Measurements from ENCODE around the gene RAB5IF. TPM values are rescaled to one million over a fixed set of nuclear protein-coding genes. Genes with fewer than 3 reads are reported as not detected.

Gene RAB5IF
- total and polyA plus RNA-seq, 2 of the 4 experiments (the other 2 are of a cell fraction) = 74.0 to 93.1 TPM

DNA sequence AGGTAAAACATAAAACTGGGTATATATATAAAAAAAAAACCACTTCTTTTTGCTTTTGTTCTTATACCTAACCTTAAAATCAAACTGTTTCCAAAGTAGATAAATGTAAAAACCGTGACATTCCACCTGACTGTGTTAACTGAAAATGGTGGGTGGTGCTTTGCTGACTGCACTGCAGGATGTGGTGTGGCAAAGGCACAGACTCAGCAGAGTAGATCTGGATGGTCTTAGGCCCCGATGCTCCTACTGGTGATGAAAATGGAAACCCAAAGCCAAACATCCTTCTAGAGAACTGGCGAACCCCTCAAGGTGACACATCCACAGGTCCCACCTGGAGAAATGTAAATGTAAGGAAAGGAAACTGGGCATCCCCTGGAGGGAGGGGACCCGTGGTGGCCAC is 23.3 kb upstream of the RAB5IF start:
- no peak overlapping the region for H2BK20ac ChIP-seq (ENCODE audit: low read depth, low read length)
- no peak overlapping the region for H3K23ac ChIP-seq (ENCODE audit: low read depth, low read length)
- ChIA-PET CTCF (interaction anchor here (0.7 kb wide), 1 partner anchor 24 kb away, joined by 3 read pairs; no protein-coding TSS in a partner anchor), POLR2A (ENCODE audit: unreplicated experiment) (no interaction called here)
- H3K36me3 ChIP-seq (ENCODE audit: control insufficient read depth, insufficient read depth, low read length) = peaks cover 34% of the 10 kb centered on the region
- no TSS peak for BruUV-seq (replicated peaks)
- in situ Hi-C loops (cut with MboI; ENCODE audit: low sequenced_read_pairs) = no loop called here
- H3K27me3 ChIP-seq (ENCODE audit: control insufficient read depth, insufficient read depth, low read length) = no peaks in the 10 kb centered on the region
- no peak for TF ChIP-seq NFE2L2 (IDR thresholded peaks at IDR 0.05; ENCODE audit: low read depth, low read length)
- no peak for TF ChIP-seq RAD21 (IDR thresholded peaks at IDR 0.05; ENCODE audit: low read length)
- TF ChIP-seq MXI1 (IDR thresholded peaks at IDR 0.05; ENCODE audit: borderline replicate concordance, low read depth, low read length) = no peak
- no peak for TF ChIP-seq RFX5 (IDR thresholded peaks at IDR 0.05; ENCODE audit: low read depth, low read length)
- TF ChIP-seq SMC3 (IDR thresholded peaks at IDR 0.05; ENCODE audit: low read depth, low read length) = no peak
- no peak for TF ChIP-seq FOS (IDR thresholded peaks at IDR 0.05; ENCODE audit: low read depth, low read length)
- no peak for TF ChIP-seq CEBPB (IDR thresholded peaks at IDR 0.05; ENCODE audit: low read depth, low read length)
- TF ChIP-seq, protein P1, sequence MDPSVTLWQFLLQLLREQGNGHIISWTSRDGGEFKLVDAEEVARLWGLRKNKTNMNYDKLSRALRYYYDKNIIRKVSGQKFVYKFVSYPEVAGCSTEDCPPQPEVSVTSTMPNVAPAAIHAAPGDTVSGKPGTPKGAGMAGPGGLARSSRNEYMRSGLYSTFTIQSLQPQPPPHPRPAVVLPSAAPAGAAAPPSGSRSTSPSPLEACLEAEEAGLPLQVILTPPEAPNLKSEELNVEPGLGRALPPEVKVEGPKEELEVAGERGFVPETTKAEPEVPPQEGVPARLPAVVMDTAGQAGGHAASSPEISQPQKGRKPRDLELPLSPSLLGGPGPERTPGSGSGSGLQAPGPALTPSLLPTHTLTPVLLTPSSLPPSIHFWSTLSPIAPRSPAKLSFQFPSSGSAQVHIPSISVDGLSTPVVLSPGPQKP (IDR thresholded peaks at IDR 0.05; ENCODE audit: borderline replicate concordance, low read depth, low read length) = no peak
- no peak for TF ChIP-seq POLR2A (IDR thresholded peaks at IDR 0.05; ENCODE audit: low read depth, low read length)
- TF ChIP-seq CHD1 (IDR thresholded peaks at IDR 0.05; ENCODE audit: low read depth, low read length) = no peak
- TF ChIP-seq MAFK (IDR thresholded peaks at IDR 0.05; ENCODE audit: low read depth, low read length) = no peak
- TF ChIP-seq BHLHE40 (IDR thresholded peaks at IDR 0.05; ENCODE audit: low read depth, low read length) = no peak
- no peak for TF ChIP-seq CTCF (conservative IDR thresholded peaks at IDR 0.05; ENCODE audit: low read depth, low read length)
- TF ChIP-seq, protein P2, sequence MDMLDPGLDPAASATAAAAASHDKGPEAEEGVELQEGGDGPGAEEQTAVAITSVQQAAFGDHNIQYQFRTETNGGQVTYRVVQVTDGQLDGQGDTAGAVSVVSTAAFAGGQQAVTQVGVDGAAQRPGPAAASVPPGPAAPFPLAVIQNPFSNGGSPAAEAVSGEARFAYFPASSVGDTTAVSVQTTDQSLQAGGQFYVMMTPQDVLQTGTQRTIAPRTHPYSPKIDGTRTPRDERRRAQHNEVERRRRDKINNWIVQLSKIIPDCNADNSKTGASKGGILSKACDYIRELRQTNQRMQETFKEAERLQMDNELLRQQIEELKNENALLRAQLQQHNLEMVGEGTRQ (IDR thresholded peaks at IDR 0.05; ENCODE audit: low read depth, low read length) = no peak
- TF ChIP-seq RCOR1 (IDR thresholded peaks at IDR 0.05; ENCODE audit: insufficient replicate concordance, low read length) = no peak
- TF ChIP-seq MAZ (IDR thresholded peaks at IDR 0.05; ENCODE audit: borderline replicate concordance, low read depth, low read length) = no peak
- H3K4me3 ChIP-seq (ENCODE audit: insufficient read depth, low read depth, low read length) = no peak overlapping the region
- peaks cover 16% of the 10 kb centered on the region for H4K20me1 ChIP-seq (ENCODE audit: insufficient read depth, low read length)
- H3K4me2 ChIP-seq (ENCODE audit: low read depth, low read length) = no peak overlapping the region
- H2AFZ ChIP-seq (replicated peaks; ENCODE audit: low read length, poor library complexity) = no peak overlapping the region
- ATAC-seq (ENCODE audit: low read depth) = no peak
- WGBS, 2 experiments (ENCODE audit: extremely low coverage in 2 of 2, insufficient read length in 1 of 2) = no CpG with 5 or more reads among the region's 4 CpGs
- H4K8ac ChIP-seq (ENCODE audit: low read depth in 2 of 2, low read length in 2 of 2) = no peak overlapping the region
- H3K9me3 ChIP-seq (ENCODE audit: control insufficient read depth, insufficient read depth, low read length) = no peaks in the 10 kb centered on the region
- no peak overlapping the region for H3K9ac ChIP-seq (ENCODE audit: low read depth, low read length)
- no peak overlapping the region for H2AK5ac ChIP-seq (ENCODE audit: low read depth, low read length)
- H3K79me1 ChIP-seq (ENCODE audit: low read depth in 1 of 2, low read length in 2 of 2) = peaks cover 19 to 29% of the 10 kb centered on the region in 2 experiments
- H2BK120ac ChIP-seq (ENCODE audit: low read depth, low read length) = no peak overlapping the region
- H4K5ac ChIP-seq (ENCODE audit: low read depth, low read length) = no peak overlapping the region
- no peak overlapping the region for H3K56ac ChIP-seq (ENCODE audit: extremely low read depth, insufficient read depth, low read length)
- H4K91ac ChIP-seq (ENCODE audit: insufficient read depth, low read depth, low read length) = no peak overlapping the region
- no peaks in the 10 kb centered on the region for H3K4me1 ChIP-seq (ENCODE audit: control insufficient read depth, insufficient read depth, low read length)
- no peak for DNase-seq
- H3K9me1 ChIP-seq (ENCODE audit: insufficient read depth, low read length) = peaks cover 12% of the 10 kb centered on the region
- H3K4ac ChIP-seq (ENCODE audit: low read depth, low read length) = no peak overlapping the region
- no peak overlapping the region for H2AK9ac ChIP-seq (replicated peaks; ENCODE audit: low read depth, low read length, poor library complexity)
- no peak overlapping the region for H3K14ac ChIP-seq (replicated peaks; ENCODE audit: low read depth, low read length)
- intact Hi-C loops (cut with micrococcal nuclease) = no loop called here
- no peak overlapping the region for H2BK5ac ChIP-seq (ENCODE audit: low read depth, low read length, poor library complexity, severe bottlenecking)
- no peak overlapping the region for H2BK15ac ChIP-seq (ENCODE audit: low read depth, low read length)
- H3K27ac ChIP-seq (ENCODE audit: insufficient read depth, low read length) = no peak overlapping the region
- dilution Hi-C loops (cut with HindIII; ENCODE audit: low sequenced_read_pairs, unreplicated experiment) = no loop called here
- no peak overlapping the region for H3K18ac ChIP-seq (ENCODE audit: low read depth, low read length)
